ENCODE results near the gene APLP2.

DNA sequence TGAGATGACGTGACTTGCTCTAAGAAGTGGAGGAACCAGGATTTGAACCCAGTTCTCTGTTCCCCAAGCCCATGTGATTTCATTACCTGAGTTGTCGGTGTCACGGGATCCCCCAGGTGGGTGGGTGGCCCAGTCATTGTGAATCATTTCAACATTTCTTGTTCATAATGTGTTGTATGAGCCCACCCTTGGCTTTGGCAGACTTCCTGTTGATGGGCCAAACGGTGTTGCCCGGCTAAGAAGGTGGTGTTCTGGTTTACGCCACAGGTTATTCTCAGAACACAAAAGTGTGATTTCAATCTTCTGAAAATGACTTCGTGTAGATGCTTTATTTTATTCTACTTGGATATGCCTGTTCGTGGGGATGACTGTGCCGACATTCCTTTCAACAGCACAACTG is 68.3 kb downstream of the APLP2 start:
- TF ChIP-seq, protein P1, sequence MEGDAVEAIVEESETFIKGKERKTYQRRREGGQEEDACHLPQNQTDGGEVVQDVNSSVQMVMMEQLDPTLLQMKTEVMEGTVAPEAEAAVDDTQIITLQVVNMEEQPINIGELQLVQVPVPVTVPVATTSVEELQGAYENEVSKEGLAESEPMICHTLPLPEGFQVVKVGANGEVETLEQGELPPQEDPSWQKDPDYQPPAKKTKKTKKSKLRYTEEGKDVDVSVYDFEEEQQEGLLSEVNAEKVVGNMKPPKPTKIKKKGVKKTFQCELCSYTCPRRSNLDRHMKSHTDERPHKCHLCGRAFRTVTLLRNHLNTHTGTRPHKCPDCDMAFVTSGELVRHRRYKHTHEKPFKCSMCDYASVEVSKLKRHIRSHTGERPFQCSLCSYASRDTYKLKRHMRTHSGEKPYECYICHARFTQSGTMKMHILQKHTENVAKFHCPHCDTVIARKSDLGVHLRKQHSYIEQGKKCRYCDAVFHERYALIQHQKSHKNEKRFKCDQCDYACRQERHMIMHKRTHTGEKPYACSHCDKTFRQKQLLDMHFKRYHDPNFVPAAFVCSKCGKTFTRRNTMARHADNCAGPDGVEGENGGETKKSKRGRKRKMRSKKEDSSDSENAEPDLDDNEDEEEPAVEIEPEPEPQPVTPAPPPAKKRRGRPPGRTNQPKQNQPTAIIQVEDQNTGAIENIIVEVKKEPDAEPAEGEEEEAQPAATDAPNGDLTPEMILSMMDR (IDR thresholded peaks at IDR 0.05; ENCODE audit: insufficient read depth, low read length, poor library complexity, severe bottlenecking) = no peak
- TF ChIP-seq EZH2phosphoT487 (conservative IDR thresholded peaks at IDR 0.05; ENCODE audit: low read length) = no peak
